Midbrain (tissue), 1 donor: ENCODE measurements around the gene MAGI2.

Experiments
- DNase-seq: peaks from one replicate; lab custom pipeline; 2025; lab: John Stamatoyannopoulos, UW

MAGI2 gene

DNA sequence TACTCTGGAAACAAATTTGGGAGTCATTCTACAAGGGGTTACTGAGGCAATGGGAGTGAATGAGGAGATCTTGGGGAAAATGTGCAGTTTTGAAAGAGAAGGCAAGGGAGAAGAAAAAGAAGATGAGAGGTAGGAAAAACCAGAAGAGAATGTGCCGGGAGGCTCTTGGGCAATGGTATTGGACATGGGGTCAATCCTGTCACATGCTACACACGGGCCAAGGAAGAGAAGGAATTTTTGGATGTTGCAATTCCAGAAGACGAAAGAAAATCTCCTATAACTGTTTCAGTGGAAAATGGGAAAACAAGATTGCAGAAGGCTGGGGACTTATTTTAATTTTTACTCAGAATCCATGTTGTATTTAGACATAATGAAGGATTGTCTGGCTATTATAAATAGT is 1039.9 kb downstream of the MAGI2 start:
- no peak for DNase-seq

- no peak for DNase-seq
Observed at GRCh38 chr7:78412216-78412858, 1041.1 kb downstream of the MAGI2 start.

- DNase-seq = no peak
Observed at GRCh38 chr7:78407031-78407430, 1046.4 kb downstream of the MAGI2 start.

DNA sequence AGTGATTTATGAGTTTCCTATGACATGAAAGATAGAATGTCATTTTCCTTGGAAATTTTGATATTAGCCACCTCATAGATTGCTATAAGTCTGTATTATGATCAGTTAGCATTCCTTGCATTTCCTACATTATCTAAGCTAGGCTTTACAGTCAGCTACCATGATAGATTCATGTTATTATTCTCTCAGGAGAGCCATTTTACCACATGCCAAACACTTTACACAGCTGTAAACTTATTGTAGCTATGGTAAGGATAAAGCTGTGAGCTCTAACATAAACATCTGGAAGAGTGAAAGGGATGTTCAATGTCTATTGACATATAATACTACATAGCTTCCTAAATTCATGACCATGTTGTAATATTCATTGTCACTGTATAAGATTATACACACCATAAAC is 1046.9 kb downstream of the MAGI2 start:
- DNase-seq = no peak

DNA sequence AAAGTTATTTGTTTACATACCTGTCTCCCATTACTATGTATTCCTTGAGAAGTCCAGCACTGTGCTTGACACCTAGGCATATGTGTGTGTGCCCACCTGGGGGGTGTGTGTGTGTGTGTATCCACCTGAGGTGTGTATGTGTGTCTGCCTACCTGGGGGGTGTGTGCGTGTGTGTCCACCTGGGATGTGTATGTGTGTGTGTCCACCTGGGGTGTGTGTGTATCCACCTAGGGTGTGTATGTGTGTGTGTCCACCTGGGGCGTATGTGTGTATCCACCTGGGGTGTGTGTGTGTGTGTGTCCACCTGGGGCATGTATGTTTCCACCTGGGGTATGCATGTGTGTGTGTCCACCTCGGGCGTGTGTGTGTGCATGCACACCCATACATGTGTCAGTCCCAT is 1051.4 kb downstream of the MAGI2 start:
- no peak for DNase-seq

GRCh38 chr7:78400038-78400437 is 1053.4 kb downstream of the MAGI2 start:
- DNase-seq = no peak

- DNase-seq = no peak
Observed at GRCh38 chr7:78399033-78399769, 1054.3 kb downstream of the MAGI2 start.

DNA sequence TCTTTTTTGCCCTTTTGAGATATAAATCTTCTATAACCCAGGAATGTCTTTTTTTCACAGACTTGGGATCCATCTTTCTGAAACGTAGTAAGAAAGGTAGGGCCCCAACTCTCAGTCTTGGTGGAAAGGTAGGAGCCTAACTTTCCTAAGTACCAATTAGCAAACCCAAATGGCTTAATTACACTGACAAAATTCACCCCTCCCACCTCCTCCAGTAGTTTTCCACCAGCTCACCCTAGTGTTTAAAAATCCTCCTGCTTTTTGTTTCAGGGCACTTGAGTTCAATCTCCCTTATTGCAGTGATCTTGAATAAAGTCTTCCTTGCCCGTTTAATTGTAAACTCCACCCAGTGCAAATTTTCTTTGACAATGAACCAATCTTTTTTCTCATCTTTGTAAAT is 1054.9 kb downstream of the MAGI2 start:
- DNase-seq = no peak

DNA sequence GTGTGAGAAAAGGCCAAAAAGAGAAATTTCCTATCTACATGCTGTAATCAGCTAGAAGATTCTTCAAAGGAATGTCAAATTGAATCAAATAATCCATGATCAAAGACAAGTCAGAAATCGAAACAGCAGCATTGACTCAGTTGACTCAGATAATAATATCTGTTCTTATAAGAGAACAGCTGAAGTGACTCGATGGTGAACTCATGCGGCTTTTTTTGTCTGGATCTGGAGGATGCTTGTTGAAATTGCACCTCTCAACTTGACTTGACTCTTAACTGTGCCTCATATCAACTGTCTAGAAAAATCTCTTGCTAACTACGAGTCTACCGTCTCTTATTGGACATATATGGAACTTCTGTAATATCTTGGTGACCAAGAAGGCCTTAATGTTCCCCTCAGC is 1055.4 kb downstream of the MAGI2 start:
- DNase-seq = no peak

DNA sequence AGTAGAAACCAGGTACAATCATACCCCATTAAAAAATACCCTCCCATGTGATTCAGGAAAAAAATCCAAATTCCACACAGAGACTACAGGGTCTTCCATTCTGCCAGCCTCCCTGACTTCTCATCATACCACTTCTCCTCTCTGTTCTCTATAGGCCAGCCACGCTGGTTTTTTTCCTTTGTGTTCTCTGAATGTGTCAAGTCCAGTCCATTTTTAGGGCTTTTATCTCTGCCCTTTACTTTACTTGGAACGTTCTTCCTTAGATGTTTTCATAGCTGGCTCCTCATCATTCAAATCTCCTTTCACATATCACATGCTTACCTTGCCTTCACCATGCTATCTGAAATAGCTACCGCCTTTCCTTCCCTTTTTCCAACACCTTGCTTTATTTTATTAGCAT is 1057.3 kb downstream of the MAGI2 start:
- DNase-seq = no peak

DNA sequence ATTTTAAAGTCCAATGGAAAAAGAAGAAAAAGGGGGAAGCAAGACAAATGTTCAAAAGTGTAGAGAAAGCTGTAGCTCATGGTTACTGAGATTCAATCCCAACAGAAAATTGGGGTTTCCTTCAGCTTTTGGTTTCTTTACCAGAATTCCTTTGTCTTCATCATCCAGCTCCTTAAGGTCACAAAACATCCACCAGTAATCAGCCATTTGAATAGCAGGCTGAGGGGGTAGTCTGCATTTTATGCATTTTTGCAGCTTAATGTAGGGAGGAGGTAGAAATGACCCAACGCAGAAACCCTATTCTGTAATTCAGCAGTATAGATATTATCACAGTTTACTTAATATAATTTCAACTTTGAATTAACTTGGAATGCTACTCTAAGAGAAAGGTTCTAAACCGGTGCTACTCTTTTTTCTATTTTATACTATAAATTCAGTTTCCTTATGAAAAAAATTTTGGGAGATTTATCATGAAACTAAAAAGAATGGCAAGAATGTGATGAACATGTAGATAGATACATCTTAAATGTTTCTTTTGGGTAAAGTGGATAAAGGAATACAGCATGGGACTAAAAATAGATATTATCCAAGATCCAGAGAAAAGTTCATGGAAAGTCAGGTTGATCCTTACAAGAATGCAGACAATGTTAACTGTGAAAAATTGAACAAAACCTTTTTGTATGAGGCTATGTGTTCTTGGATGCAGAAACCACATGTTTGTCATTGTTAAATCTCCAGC is 1058.0 kb downstream of the MAGI2 start:
- no peak for DNase-seq

DNA sequence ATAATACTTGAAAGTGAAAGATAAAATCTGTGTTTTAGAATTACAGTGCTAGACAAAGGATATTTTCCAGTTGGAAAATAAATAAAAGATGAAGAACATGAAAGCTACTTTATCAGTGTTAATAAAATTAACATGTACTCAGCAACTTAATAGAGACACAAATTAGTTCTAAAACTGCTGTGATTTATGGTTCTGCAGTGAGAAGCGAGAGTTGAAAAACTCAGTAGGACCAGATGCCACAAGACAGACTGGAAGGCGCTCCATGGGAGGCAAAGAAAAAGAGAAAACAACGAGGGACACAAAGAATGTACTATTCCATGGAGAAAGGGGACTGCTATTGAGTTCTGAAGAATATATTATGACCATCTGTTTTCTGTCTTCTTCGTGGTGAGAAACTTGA is 1064.4 kb downstream of the MAGI2 start:
- DNase-seq = no peak

GRCh38 chr7:78386520-78386919 is 1066.9 kb downstream of the MAGI2 start:
- DNase-seq = no peak

GRCh38 chr7:78383096-78383880 is 1070.2 kb downstream of the MAGI2 start:
- no peak for DNase-seq

DNA sequence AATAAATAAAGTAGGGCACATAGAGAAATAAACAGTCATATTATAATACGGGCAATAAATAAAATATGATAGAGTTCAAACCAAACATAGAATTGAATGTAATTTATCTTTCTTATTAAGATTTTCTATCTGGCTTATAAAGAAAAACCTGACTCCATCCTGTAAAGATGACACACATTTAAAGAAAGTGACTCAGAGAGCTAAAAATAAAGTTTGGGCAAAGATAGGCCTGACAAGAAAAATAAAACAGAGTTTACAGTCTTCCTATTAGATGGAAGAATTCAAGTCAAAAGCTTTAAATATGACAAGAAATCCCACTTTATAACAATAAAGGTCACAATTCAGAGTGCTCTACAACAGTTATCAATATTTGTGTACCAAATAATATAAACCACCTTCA is 1074.3 kb downstream of the MAGI2 start:
- no peak for DNase-seq

DNA sequence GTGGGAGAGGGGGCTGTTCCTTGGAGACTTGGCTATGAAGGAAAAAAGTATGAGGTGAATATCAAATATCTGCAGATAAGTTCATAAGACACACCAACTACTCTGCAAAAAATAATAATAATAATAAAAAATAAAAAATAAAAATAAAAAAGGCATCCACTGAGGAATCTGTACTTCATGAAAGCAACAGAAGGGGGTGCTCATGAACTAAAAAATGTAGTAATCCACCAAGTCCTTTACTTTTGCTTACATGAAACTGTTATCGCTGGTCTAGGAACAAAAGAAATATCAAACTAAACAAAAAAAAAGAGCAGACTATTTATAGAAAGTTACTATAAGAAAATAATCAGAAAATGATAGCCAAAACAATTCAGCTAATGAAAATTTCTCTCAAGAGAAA is 1075.9 kb downstream of the MAGI2 start:
- no peak for DNase-seq

DNA sequence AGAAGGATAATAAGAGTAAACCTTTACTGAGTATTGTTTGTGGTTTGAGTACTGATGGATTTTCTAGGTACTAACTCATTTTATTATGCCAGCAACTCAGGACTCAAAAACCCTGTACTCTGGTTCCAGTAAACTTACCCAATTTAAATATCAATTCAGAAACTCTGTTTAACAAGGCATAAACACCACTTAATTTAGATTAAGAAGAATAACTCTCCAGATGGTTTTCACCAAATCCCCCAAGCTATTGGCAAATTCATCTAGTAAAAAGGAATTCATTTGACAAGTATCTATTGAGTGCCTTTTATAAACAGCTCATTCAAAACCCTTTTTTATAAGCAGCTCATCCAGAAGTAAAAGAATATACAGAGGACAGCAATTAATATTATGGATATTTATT is 1082.5 kb downstream of the MAGI2 start:
- DNase-seq = no peak

GRCh38 chr7:78368771-78369170 is 1084.7 kb downstream of the MAGI2 start:
- no peak for DNase-seq

- no peak for DNase-seq
Observed at GRCh38 chr7:78367280-78367773, 1086.1 kb downstream of the MAGI2 start.

GRCh38 chr7:78363866-78364265 is 1089.6 kb downstream of the MAGI2 start:
- DNase-seq = no peak

- no peak for DNase-seq
Observed at GRCh38 chr7:78359836-78360235, 1093.6 kb downstream of the MAGI2 start.

- DNase-seq = no peak
Observed at GRCh38 chr7:78357709-78358108, 1095.8 kb downstream of the MAGI2 start.
